H1 (cell line): ENCODE data around the gene IGSF9B. TPM values are rescaled to one million over a fixed set of nuclear protein-coding genes. Genes with fewer than 3 reads are reported as not detected.

Source experiments
- CEBPB ChIP-seq: IDR thresholded peaks from 2 replicates; pipeline ENCODE4 v1.6.1; 2012; ENCODE audit warnings: low read depth, low read length
- PHF8 ChIP-seq: fragments of 200-600 bp; sonication (generic); conservative IDR thresholded peaks from 2 replicates; pipeline ENCODE4 v1.7.1; 2012; ENCODE audit warnings: low read depth, mild to moderate bottlenecking, inconsistent platforms, low read length, moderate library complexity
- POU5F1 ChIP-seq: IDR thresholded peaks from 2 replicates; pipeline ENCODE4 v1.6.1; 2011; ENCODE audit warnings: low read depth, mild to moderate bottlenecking, low read length, moderate library complexity
- RNF2 ChIP-seq: fragments of 200-900, 300-1000 bp; sonication (generic); IDR thresholded peaks from 2 replicates; pipeline ENCODE4 v1.7.1; 2016; ENCODE audit warnings: borderline replicate concordance, low read depth, mild to moderate bottlenecking, antibody characterized with exemption, low read length; ENCODE audit not compliant: poor library complexity, severe bottlenecking; ENCODE audit errors: missing control alignments
- SIN3A ChIP-seq, 2 experiments: IDR thresholded peaks in 1 of 2; conservative IDR thresholded peaks in 1 of 2; 2 replicates each; pipeline ENCODE4 v1.6.1; 2011 to 2012; ENCODE audit warnings: low read length in 2 of 2, improper control_type of control experiment in 1 of 2, low read depth in 1 of 2, mild to moderate bottlenecking in 1 of 2
- SIX5 ChIP-seq: IDR thresholded peaks from 2 replicates; pipeline ENCODE4 v1.6.1; 2011; ENCODE audit warnings: mild to moderate bottlenecking, low read depth, low read length
- SP4 ChIP-seq: IDR thresholded peaks from 2 replicates; pipeline ENCODE4 v1.6.1; 2012; ENCODE audit warnings: low read length, inconsistent platforms
- polyA plus RNA-seq, 7 experiments: library from polyadenylated mRNA; depleted of rRNA in 3 of 7; stranded (reverse) in 5 of 7; unstranded in 2 of 7; fragments of >200 nt in 5 of 7; fragments of 200-250 nt in 2 of 7; gene quantifications; 1 replicate in 5 of 7; 2 replicates in 1 of 7; 4 replicates in 1 of 7; pipeline versions ENCODE4 v1.2.1 to v1.2.3, GENCODE V29; 2011 to 2013; ENCODE audit warnings: missing spikeins in 2 of 7, mixed read lengths in 2 of 7
- total RNA-seq: library from RNA; stranded (reverse); fragmentation: NEBNext Ultra II Directional; extraction: Animal tissue kit (Norgen Biotek cat#: 25700); gene quantifications from 2 replicates; pipeline ENCODE4 v1.2.1, GENCODE V29; 2021

The IGSF9B gene
- total and polyA plus RNA-seq, 2 of the 8 experiments (the other 6 are each of a cell fraction or from before 2014, with no cell fraction given) = 16.5 to 49.2 TPM

DNA sequence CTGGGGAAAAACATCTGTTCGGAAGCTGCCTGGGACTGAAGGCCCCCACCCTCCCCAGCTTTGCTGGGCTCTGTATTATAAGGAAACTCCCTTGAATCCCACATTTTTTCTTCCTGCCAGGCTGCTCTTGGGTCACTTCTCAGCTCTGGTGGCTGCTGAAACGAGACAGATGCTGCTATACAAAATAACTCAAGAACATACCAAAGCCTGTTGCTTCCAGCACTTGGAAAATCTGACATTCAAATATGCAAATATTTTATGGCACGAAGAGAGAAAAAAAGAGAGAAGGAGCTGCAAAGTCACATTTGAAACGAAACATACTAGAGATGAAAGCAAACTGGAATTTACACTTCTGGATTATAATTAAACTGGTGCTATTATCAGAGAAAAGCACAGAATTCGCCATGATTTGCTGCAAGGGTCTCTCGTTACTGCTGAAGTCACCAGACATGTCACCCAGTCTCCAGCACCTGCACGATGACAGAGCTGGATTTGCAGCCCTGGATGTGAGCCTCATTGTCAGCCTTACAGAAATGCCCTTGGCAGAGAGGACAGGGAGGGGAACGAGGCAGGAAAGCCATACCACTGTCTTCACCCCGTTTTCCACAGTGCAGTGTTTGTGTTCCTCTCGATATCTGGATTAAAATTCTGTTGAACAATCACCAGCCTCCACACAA lies 47.9 kb upstream of the IGSF9B start (continued):
- TF ChIP-seq SIN3A (conservative IDR thresholded peaks at IDR 0.05 in 1 of 2, IDR thresholded peaks at IDR 0.05 in 1 of 2; ENCODE audit: low read depth in 1 of 2, low read length in 2 of 2) = no peak
- TF ChIP-seq SP4 = no peak
- TF ChIP-seq CEBPB = no peak
- TF ChIP-seq POU5F1 = no peak
- no peak for TF ChIP-seq SIX5
- no peak for TF ChIP-seq PHF8
- no peak for TF ChIP-seq RNF2
